IPS-18c (cell line): ENCODE measurements around the gene SERPIND1.

ENCODE experiments used
- H3K4me3 ChIP-seq: 2 replicates; pipeline ENCODE4 v1.7.0; 2013; ENCODE audit warnings: low read depth, mild to moderate bottlenecking, low read length, moderate library complexity; ENCODE audit not compliant: insufficient read depth
- H3K9me3 ChIP-seq: one replicate; pipeline ENCODE4 v1.6.1; 2013; ENCODE audit warnings: mild to moderate bottlenecking, low read length, moderate library complexity; ENCODE audit not compliant: control insufficient read depth, insufficient read depth

Gene SERPIND1

GRCh38 chr22:20783300-20783673, 9.4 kb downstream of the SERPIND1 start:
- no peak overlapping the region for H3K4me3 ChIP-seq

GRCh38 chr22:20783844-20784723, 10.2 kb downstream of the SERPIND1 start:
- no peak overlapping the region for H3K4me3 ChIP-seq
- H3K9me3 ChIP-seq: no peaks in the 10 kb centered on the region

More at GRCh38 chr22:20783300-20783673, 9.4 kb downstream of the SERPIND1 start:
- H3K9me3 ChIP-seq: no peaks in the 10 kb centered on the region

DNA sequence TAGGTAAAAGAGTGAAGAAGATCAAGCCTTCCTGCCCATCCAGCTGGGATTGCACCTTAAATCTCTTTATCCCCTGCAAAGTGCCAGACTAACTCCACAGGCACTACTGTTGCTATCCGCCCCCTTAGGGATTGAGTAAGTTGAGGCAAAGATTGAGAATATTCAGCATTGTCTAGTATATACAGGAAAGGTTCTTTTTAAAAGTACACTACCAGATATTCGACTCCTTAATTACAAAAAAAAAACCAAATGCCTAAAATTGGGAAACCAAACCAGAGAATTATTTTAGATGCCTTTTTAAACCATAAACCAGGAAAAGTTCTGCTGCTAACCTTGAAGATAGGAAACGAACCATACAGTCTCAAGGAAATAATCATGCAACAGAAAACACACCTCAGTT, 11.5 kb downstream of the SERPIND1 start:
- Histone ChIP-seq H3K4me3 (no peak overlapping the region), H3K9me3 (no peaks in the 10 kb centered on the region)

DNA sequence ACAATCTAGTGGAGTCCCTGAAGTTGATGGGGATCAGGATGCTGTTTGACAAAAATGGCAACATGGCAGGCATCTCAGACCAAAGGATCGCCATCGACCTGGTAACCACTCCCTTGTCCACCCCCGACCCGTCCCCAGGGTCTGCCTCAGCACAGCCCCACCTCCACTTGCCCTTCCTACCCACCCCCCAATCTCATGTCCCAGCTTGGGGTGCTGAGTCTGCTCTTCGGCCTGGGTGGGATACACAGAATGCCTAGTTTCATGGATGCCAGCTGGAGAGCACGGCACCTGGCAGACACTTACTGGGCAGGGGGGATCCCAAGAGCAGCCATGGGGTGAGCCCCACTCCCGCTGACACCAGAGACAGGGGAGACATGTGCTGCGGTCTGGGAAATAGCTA, 12.1 kb downstream of the SERPIND1 start:
- Histone ChIP-seq H3K4me3 (no peak overlapping the region), H3K9me3 (no peaks in the 10 kb centered on the region)

- Histone ChIP-seq H3K9me3 (no peaks in the 10 kb centered on the region), H3K4me3 (no peak overlapping the region)
These were observed 12.6 kb downstream of the SERPIND1 start for GRCh38 chr22:20786536-20786979.

- Histone ChIP-seq H3K4me3 (no peak overlapping the region), H3K9me3 (no peaks in the 10 kb centered on the region)
These were observed 13.3 kb downstream of the SERPIND1 start for GRCh38 chr22:20787223-20787622.

DNA sequence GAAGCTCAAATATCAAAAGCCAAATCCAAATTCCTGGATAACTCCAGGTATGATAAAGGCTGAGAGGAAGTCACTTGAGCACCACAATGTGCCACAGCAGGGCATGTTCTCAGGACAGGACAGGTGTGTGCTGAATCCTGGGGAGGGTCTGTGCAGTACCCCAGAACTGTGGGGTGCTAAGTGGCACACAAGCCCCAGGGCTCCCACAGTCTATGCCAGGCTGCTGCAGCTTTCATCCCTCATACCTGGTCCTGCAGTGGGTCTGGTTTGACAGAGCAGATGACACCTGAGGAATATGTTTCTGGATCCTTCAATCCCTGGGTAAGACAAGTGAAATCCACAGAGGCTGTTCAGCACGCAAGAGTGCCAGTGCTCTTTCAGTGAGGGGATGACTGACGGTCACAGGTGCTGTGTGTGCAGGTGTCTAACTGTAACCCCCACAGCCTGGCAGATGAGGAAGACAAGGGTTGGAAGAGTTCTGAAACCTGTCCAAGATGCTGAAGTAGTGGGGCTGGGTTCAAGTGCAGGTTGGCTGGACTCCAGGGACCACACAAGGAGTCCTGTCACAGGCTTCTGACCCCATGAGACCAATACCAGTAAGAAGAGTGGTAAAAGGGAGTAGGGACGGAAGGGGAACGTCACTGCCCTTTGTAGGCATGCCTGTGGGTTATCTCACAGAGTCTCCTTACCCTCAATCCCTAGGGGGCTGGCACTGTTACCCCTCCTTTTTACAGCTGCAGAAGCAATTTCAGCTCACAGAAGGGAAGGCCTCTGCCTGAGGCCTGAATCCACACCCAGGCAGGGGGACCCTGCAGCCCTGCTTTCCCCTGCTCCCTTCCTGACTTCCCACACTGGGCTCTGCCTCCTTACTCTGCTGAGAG, 14.1 kb downstream of the SERPIND1 start:
- H3K9me3 ChIP-seq: no peaks in the 10 kb centered on the region
- no peak overlapping the region for H3K4me3 ChIP-seq

- no peak overlapping the region for H3K4me3 ChIP-seq
- no peaks in the 10 kb centered on the region for H3K9me3 ChIP-seq
These were observed 14.9 kb downstream of the SERPIND1 start for GRCh38 chr22:20788627-20789344.

- H3K4me3 ChIP-seq: no peak overlapping the region
- no peaks in the 10 kb centered on the region for H3K9me3 ChIP-seq
These were observed 18.5 kb downstream of the SERPIND1 start for GRCh38 chr22:20792221-20792965.

DNA sequence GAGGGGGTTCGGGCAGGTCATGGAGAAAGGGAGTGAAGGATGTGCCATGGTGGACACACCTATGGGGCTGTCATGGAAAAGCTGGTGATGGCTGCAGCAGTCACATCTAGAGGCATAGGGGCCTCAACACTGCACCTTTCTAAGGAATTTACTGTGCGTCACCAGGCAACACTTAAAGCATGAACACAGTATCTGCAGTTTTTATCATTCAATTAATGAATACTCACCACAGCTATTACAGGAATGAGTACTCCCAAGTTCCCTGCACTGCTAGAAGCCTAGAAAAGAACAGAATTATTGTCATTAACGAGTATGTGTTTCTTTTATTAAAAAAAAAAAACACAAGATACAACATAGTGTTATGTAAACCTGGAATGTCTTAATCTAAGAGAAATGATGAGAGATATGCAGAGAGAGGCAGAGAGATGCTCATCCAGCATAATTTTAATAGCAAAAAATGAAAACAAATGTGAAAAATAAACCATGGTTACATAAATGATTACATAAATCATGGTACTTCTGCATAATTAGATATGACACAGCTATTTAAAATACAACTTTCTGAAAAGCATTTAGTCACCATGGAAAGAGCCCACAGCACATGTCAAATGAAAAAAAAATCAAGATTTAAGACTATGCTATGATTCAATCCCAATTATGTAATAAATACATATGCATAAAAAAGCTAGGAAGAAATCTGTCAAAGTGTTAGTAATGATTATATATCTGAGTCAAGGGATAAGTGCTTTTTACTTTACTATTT, 19.2 kb downstream of the SERPIND1 start:
- no peak overlapping the region for H3K4me3 ChIP-seq
- no peaks in the 10 kb centered on the region for H3K9me3 ChIP-seq

DNA sequence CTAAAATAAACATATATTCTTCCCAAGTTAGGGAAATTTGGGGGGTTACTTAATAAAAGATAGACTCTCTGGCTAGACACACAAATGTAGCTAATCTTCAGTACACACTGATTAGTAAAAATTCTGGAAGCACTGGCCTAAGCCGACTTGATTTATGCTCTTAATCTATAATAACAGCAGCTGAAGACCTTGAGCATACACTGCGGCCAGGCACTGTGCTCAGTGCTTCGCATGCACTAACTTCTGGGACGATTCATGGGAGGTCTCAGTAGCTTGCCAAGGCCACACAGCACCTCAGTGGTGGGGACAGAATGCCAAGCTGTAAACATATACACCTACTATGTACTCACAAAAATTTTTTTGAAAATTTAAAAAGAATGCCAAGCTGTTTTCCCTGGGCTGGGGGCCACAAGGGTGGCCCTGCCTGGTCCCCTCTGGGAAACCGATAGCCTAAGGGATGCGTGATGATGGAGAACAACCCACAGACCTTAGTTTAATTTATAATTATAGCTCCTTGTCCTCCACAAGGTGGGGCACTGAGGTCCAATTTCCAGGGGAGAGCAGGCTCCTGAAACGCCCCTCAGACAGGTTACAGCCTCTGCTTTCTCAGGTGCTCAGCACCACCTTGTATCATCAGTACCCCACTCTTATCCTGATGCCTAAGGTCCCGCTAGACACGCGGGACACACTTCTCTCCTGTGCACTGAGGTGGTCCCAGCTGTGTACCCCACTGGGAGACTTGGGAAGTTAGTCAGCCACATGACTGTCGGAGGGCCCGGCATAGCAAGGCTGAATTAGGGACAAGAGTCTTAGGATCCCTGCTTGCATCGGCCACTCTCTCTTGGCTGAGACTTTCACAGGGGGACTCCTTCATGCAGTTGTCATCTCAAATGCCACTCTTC, 20.1 kb downstream of the SERPIND1 start:
- Histone ChIP-seq H3K9me3 (no peaks in the 10 kb centered on the region), H3K4me3 (no peak overlapping the region)

DNA sequence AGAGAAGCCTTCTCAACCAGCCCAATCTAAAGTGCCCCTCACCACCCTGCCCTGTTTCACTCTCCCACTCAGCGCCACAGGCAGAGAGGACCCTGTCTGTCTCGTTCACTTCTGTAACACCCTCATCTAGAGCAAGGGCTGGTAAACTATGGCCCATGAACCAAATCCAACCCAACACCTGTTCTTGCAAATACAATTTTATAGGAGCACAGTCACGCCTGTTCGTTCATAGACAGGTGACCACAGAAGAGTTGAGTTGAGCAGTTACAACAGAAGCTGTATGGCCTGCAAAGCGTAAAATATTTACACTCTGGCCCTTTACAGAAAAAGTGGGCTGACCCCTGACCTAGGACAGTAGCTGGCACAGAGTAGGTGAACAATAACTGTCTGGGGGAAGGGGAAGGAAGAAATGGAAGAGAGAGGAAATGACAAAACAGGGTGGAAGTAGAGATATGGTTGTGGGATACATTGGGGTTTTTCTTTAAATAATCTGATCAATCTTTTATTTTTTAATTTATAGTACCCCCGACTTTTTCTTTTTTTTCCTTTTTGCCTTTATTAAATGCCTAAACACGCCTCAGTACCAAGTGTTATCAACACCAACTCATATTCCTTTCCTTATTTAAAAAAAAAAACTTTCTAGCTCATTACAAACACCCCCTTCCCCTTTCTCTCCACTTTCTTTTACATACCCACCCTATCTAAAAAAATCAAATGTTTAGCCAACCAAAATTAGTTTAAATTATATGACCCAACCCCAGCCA, 20.9 kb downstream of the SERPIND1 start:
- H3K9me3 ChIP-seq: no peaks in the 10 kb centered on the region
- H3K4me3 ChIP-seq: no peak overlapping the region

DNA sequence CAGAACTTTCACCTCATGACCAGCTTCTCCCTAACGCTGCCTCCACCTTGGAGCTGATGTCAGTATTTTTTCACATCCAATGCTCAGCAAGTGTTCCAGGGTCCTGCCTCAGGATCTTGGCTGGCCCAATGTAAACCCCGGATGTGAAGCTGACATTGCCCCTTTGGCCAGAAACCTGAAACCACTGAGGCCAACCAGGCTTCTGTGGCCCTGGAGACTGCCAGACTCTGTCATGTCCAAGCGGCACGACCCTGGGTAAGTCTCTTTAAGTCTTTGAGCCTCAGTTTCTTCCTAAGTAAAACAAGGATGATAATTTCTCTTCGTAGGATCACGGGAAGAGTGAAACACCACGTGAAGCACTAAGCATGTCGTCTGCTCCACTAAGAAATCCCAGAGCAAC, 22.8 kb downstream of the SERPIND1 start:
- H3K9me3 ChIP-seq: no peaks in the 10 kb centered on the region
- no peak overlapping the region for H3K4me3 ChIP-seq

DNA sequence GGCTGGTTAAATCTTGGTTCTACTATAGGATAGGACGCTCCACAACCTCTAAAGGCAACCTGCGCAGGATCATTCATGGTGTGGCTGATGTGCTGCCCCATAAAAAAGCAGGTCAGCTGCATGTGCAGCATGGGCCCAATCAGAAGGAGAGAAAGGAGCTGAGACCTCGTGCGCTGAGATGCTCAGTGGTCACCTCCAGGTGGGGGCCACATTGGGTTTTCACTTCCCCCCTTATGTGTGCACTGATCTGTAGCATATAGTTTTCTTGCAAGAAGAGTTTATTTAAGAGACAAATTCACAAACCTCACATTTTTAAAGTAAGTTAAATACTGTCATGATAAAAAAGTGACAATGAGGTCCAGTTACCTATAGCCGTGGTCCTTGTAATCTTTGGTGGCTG, 24.3 kb downstream of the SERPIND1 start:
- no peak overlapping the region for H3K4me3 ChIP-seq

DNA sequence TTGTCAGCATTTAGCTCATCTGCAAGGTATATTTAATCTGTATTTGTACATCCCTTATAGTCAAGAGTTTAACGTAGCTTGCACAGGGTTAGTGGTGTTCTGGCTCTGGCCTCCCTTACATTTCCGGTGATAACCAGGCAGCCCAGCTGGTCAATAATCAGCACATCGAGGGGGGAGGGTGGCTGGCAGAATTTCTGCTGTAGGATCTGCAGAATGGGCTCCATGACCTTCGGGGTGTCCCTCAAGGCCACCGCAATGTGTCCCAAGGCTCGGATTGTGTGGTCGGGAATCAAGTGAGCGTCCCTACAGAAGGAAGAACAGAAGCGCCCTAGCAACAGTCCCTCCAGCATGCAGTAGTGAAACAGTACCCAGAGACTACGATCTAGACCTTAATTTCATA, 25.1 kb downstream of the SERPIND1 start:
- Histone ChIP-seq H3K9me3 (no peaks in the 10 kb centered on the region), H3K4me3 (no peak overlapping the region)

More for the DNA sequence above, 24.3 kb downstream of the SERPIND1 start:
- no peaks in the 10 kb centered on the region for H3K9me3 ChIP-seq
